HepG2 (cell line): Measurements from ENCODE around the gene IFIT1B. TPM values are rescaled to one million over a fixed set of nuclear protein-coding genes. Genes with fewer than 3 reads are reported as not detected.
"Not testable (repeated sequence)": the region's sequence is repeated elsewhere in the genome, so short reads cannot be mapped to it uniquely, and the experiment has no call there.

Experiments used
- ATAC-seq: fragments of 200-7000 bp; cut with Tn5 transposase; 3 replicates; pipeline ENCODE4 v1.9.1; 2020; ENCODE audit warnings: mild to moderate bottlenecking, moderate library complexity
- BruUV-seq: library from RNA; stranded (reverse); fragments of 400-500 nt; replicated peaks from 2 replicates; lab custom pipeline; 2021; lab: Mats Ljungman, UMichigan
- CTCF ChIA-PET: fragments of 300-600 bp; formaldehyde crosslinking; extraction: SDS; loops from one replicate; lab custom pipeline; 2021; ENCODE audit warnings: low total read pairs, inconsistent platforms, low intra/inter-chr PET ratio; lab: Yijun Ruan, JAX
- POLR2A ChIA-PET: fragments of 350-600 bp; sonication (Branson Sonifier 250); formaldehyde crosslinking; loops from one replicate; lab custom pipeline; 2020; ENCODE audit warnings: antibody characterized with exemption, inconsistent platforms; lab: Yijun Ruan, JAX
- DNase-seq: peaks from one replicate; pipeline ENCODE4 v3.0.0-alpha.2; 2015; ENCODE audit warnings: low spot score
- FAIRE-seq: peaks from 3 replicates; lab custom pipeline; 2011; peaks lifted over from hg19 to GRCh38; lab: Jason Lieb, UNC
- H2AFZ ChIP-seq: one replicate; pipeline ENCODE4 v1.6.1; 2011; ENCODE audit warnings: low read length, inconsistent platforms
- H3K27ac ChIP-seq: fragments of 300-600 bp; 3 replicates; pipeline ENCODE4 v1.8.0; 2011; ENCODE audit warnings: mixed run types, mild to moderate bottlenecking, mixed read lengths, low read length, inconsistent platforms; ENCODE audit not compliant: insufficient read depth; ENCODE audit errors: extremely low read length
- H3K27me3 ChIP-seq, 2 experiments: fragments of 200-600 bp in 1 of 2; 2 replicates in 1 of 2; 3 replicates in 1 of 2; pipeline versions ENCODE4 v1.6.0 to v1.8.0; 2011; ENCODE audit warnings: low read length in 2 of 2, mild to moderate bottlenecking in 2 of 2, moderate library complexity in 2 of 2, inconsistent platforms in 1 of 2; ENCODE audit not compliant: insufficient read depth in 2 of 2, control insufficient read depth in 1 of 2
- H3K36me3 ChIP-seq, 2 experiments: fragments of 200-600 bp in 1 of 2; replicated peaks in 1 of 2; 2 replicates in 1 of 2; 3 replicates in 1 of 2; pipeline versions ENCODE4 v1.5.1 to v1.8.0; 2011; ENCODE audit warnings: low read length in 2 of 2, inconsistent platforms in 1 of 2; ENCODE audit not compliant: insufficient read depth in 2 of 2, control insufficient read depth in 1 of 2
- H3K4me1 ChIP-seq: 2 replicates; pipeline ENCODE4 v1.5.1; 2012; ENCODE audit warnings: low read length, inconsistent platforms; ENCODE audit not compliant: insufficient read depth
- H3K4me2 ChIP-seq: 2 replicates; pipeline ENCODE4 v1.6.0; 2011; ENCODE audit warnings: low read depth, low read length, inconsistent platforms
- H3K4me3 ChIP-seq, 3 experiments: fragments of 200-600 bp in 1 of 3; sonication (generic), shearing (Covaris generic) in 1 of 3; replicated peaks in 1 of 3; 2 replicates each; pipeline ENCODE4 v1.5.1; 2011 to 2016; ENCODE audit warnings: low read length in 3 of 3, inconsistent platforms in 2 of 3, low read depth in 2 of 3, mild to moderate bottlenecking in 2 of 3, control low read depth in 1 of 3, mixed read lengths in 1 of 3; ENCODE audit not compliant: insufficient read depth in 1 of 3
- H3K79me2 ChIP-seq: one replicate; pipeline ENCODE4 v1.6.1; 2011; ENCODE audit warnings: low read length, inconsistent platforms; ENCODE audit not compliant: insufficient read depth
- H3K9ac ChIP-seq: 2 replicates; pipeline ENCODE4 v1.6.0; 2011; ENCODE audit warnings: mild to moderate bottlenecking, low read depth, low read length, inconsistent platforms; ENCODE audit not compliant: insufficient read depth
- H3K9me3 ChIP-seq: 2 replicates; pipeline ENCODE4 v1.5.1; 2012; ENCODE audit warnings: mild to moderate bottlenecking, low read length
- H4K20me1 ChIP-seq: 2 replicates; pipeline ENCODE4 v1.6.0; 2011; ENCODE audit warnings: inconsistent platforms, mild to moderate bottlenecking, low read length, moderate library complexity; ENCODE audit not compliant: insufficient read depth
- ELF4 ChIP-seq: sonication (generic); formaldehyde crosslinking; IDR thresholded peaks from 2 replicates; pipeline ENCODE4 v1.5.0; 2020; ENCODE audit warnings: missing genetic modification reagents, mild to moderate bottlenecking, moderate library complexity, borderline replicate concordance
- WGBS: methylation state at CpG from one replicate; pipeline ENCODE4 v1.1.6; 2017; ENCODE audit warnings: low lambda C conversion rate; 5-methylcytosine and 5-hydroxymethylcytosine counted together
- in situ Hi-C: cut with HindIII; loops from 2 replicates; pipeline ENCODE4 v1.10.0; 2017; ENCODE audit warnings: low pct_unique_long_range_greater_than_20kb; ENCODE audit not compliant: extremely low pct_ligation_motif_present
- intact Hi-C: fragments of 100-400 bp; cut with micrococcal nuclease; formaldehyde crosslinking; loops from one replicate; pipeline ENCODE4 v1.10.0; 2022; ENCODE audit not compliant: unreplicated experiment
- polyA plus RNA-seq, 8 experiments: library from polyadenylated mRNA; depleted of rRNA in 3 of 8; stranded (reverse) in 7 of 8; unstranded in 1 of 8; fragments of >200 nt; fragmentation: Illumina TruSeq in 4 of 8; extraction: Trizol in 4 of 8; gene quantifications; 2 replicates each; pipeline versions ENCODE4 v1.2.1 to v1.2.3, GENCODE V29; 2011 to 2016; ENCODE audit warnings: low read depth in 4 of 8, missing spikeins in 1 of 8, mixed read lengths in 1 of 8; ENCODE audit not compliant: insufficient read depth in 1 of 8
- total RNA-seq, 5 experiments: library from RNA; depleted of rRNA; stranded (reverse); fragments of >200 nt; fragmentation: Illumina TruSeq; extraction: Trizol; gene quantifications; 2 replicates each; pipeline ENCODE4 v1.2.3, GENCODE V29; 2016; ENCODE audit warnings: low read depth in 1 of 5

IFIT1B gene
- total and polyA plus RNA-seq, 2 of the 13 experiments (the other 11 are each of a cell fraction or from before 2014, with no cell fraction given), result not detected

DNA sequence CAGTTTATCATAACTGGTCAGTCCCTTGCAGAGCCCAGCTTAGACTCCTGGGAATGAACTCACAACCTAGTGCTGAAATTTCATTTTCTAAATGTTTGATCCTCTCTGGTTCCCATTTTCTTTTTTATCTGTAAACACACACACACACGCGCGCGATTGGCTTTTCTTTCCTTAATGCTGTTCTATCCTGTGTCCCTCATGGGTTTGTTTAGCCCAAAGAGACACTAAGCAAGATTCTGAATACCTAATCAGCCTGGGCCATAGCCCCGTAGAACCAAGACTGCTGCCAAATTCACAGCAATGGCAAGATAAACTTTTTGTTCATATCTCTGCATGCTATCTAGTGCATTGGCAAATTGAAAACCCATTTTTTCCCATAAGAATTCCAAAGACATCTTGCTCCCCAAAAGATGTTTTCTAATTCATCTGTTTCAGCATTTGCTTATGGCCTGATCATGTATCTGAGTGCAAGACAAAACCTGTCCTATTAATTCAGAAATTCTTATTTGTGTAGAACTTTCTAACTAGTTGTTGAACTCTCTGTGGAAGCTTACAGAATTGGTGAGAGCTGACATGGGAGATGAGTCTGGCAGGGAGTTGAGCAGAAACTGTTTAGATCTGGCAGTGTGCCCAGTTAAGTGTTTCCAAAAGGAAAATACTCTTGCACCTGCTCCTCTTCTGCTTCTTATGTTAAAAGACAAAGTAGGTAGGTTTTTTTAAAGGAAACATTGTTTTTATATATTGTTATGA is 12.8 kb downstream of the IFIT1B start:
- Histone ChIP-seq H3K4me3 (no peak overlapping the region), H4K20me1 (no peaks in the 10 kb centered on the region), H2AFZ (no peak overlapping the region), H3K79me2 (no peaks in the 10 kb centered on the region), H3K9me3 (no peaks in the 10 kb centered on the region), H3K27me3 (no peaks in the 10 kb centered on the region), H3K36me3 (no peaks in the 10 kb centered on the region), H3K27ac (no peak overlapping the region), H3K4me2 (no peak overlapping the region), H3K9ac (no peak overlapping the region), H3K4me1 (peaks cover 10% of the 10 kb centered on the region)
- TF ChIP-seq ELF4 (CRISPR knock-in tag), result no peak
- CTCF ChIA-PET, result interaction anchor here (1.7 kb wide), 1 partner anchor 97 kb away, joined by 4 read pairs; no protein-coding TSS in a partner anchor
- intact Hi-C loops (no loop called here), in situ Hi-C loops (no loop called here)
- WGBS, result 83% methylated on average over 5 of the region's 5 CpGs
- FAIRE-seq (no peak), ATAC-seq (no peak), DNase-seq (no peak)
- no TSS peak for BruUV-seq
- POLR2A ChIA-PET, result no interaction called here

DNA sequence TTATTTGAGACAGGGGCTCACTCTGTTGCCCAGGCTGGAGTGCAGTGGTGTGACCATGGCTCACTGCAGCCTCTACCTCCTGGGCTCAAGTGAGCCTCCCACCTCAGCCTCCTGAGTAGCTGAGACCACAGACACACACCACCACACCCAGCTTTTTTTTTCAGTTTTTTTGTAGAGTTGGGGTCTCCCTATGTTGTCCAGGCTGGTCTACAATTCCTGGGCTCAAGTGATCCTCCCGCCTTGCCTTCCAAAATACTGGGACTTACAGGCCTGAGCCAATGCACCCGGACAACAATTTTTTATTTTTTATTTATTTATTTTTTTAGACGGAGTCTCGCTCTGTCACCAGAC is 13.3 kb downstream of the IFIT1B start:
- BruUV-seq, H2AFZ ChIP-seq, in situ Hi-C loops, POLR2A ChIA-PET, H3K4me2 ChIP-seq, H3K27ac ChIP-seq, H4K20me1 ChIP-seq, H3K27me3 ChIP-seq, H3K4me3 ChIP-seq, H3K9ac ChIP-seq, CTCF ChIA-PET, intact Hi-C loops, FAIRE-seq, H3K36me3 ChIP-seq, H3K9me3 ChIP-seq, H3K79me2 ChIP-seq, DNase-seq, ATAC-seq: not testable (repeated sequence)
- WGBS, result 94% methylated on average over 4 of the region's 4 CpGs
- peaks cover 10% of the 10 kb centered on the region for H3K4me1 ChIP-seq
